HCT116 (cell line): Measurements from ENCODE around the gene ACTR3. TPM values are rescaled to one million over a fixed set of nuclear protein-coding genes. Genes with fewer than 3 reads are reported as not detected.

Experiments
- ATAC-seq: fragments of 200-7000 bp; cut with Tn5 transposase; 2 replicates; pipeline ENCODE4 v1.9.1; 2020; ENCODE audit warnings: mild to moderate bottlenecking, moderate library complexity
- BruUV-seq: library from RNA; stranded (reverse); fragments of 400-500 nt; replicated peaks from 2 replicates; lab custom pipeline; 2021; lab: Mats Ljungman, UMichigan
- CTCF ChIA-PET: fragments of 300-600 bp; sonication (Branson Sonifier 250); formaldehyde crosslinking; loops from one replicate; lab custom pipeline; 2021; ENCODE audit warnings: antibody characterized with exemption; lab: Charles Lee
- POLR2A ChIA-PET: fragments of 300-600, 350-600 bp; sonication (Branson Sonifier 250); formaldehyde crosslinking; loops from one replicate; lab custom pipeline; 2021; ENCODE audit warnings: antibody characterized with exemption; lab: Charles Lee
- RAD21 ChIA-PET, 2 experiments: fragments of 300-600 bp; sonication (Branson Sonifier 250); formaldehyde crosslinking; loops; one replicate each; lab custom pipeline; 2023; ENCODE audit warnings: low total read pairs in 2 of 2; ENCODE audit not compliant: uncharacterized antibody in 2 of 2, unreplicated experiment in 2 of 2, low non-redundant PET in 1 of 2; lab: Charles Lee
- DNase-seq: peaks from one replicate; pipeline ENCODE4 v3.0.0-alpha.2; 2010; ENCODE audit warnings: low read depth, low spot score
- H2AFZ ChIP-seq: fragments of 200-600 bp; shearing (Covaris generic), sonication (generic); 2 replicates; pipeline ENCODE4 v1.6.1; 2017; ENCODE audit warnings: low read depth, mixed run types, mixed read lengths, antibody characterized with exemption, low read length; ENCODE audit not compliant: poor library complexity, severe bottlenecking
- H3K27ac ChIP-seq: 2 replicates; pipeline ENCODE4 v1.5.1; 2012; ENCODE audit warnings: low read depth, low read length
- H3K27me3 ChIP-seq: fragments of 200-600 bp; sonication (generic); 2 replicates; pipeline ENCODE4 v1.6.1; 2016; ENCODE audit warnings: mixed run types, low read length, mixed read lengths; ENCODE audit not compliant: insufficient read depth
- H3K36me3 ChIP-seq, 2 experiments: fragments of 200-500 bp in 1 of 2; fragments of 200-600 bp in 1 of 2; sonication (Bioruptor generic) in 1 of 2; sonication (generic) in 1 of 2; 2 replicates each; pipeline versions ENCODE4 v1.5.1 to v1.6.1; 2014 to 2016; ENCODE audit warnings: low read length in 2 of 2, inconsistent platforms in 1 of 2, mixed read lengths in 1 of 2, mixed run types in 1 of 2; ENCODE audit not compliant: insufficient read depth in 2 of 2, control insufficient read depth in 1 of 2
- H3K4me1 ChIP-seq, 2 experiments: fragments of 200-600 bp in 1 of 2; sonication (generic) in 1 of 2; 2 replicates each; pipeline versions ENCODE4 v1.5.1 to v1.6.1; 2012 to 2017; ENCODE audit warnings: low read length in 2 of 2, inconsistent platforms in 1 of 2, mild to moderate bottlenecking in 1 of 2, mixed read lengths in 1 of 2, mixed run types in 1 of 2, moderate library complexity in 1 of 2; ENCODE audit not compliant: insufficient read depth in 2 of 2, control insufficient read depth in 1 of 2
- H3K4me2 ChIP-seq: fragments of 200-600 bp; sonication (generic); 2 replicates; pipeline ENCODE4 v1.6.1; 2017; ENCODE audit warnings: mixed run types, low read length, mixed read lengths
- H3K4me3 ChIP-seq, 2 experiments: fragments of 200-600 bp in 1 of 2; sonication (generic) in 1 of 2; replicated peaks in 1 of 2; 2 replicates each; pipeline ENCODE4 v1.5.1; 2011 to 2016; ENCODE audit warnings: low read length in 2 of 2, control low read depth in 1 of 2, low read depth in 1 of 2, mild to moderate bottlenecking in 1 of 2, mixed read lengths in 1 of 2, mixed run types in 1 of 2
- H3K79me2 ChIP-seq: fragments of 200-600 bp; sonication (generic); 2 replicates; pipeline ENCODE4 v1.6.1; 2017; ENCODE audit warnings: mild to moderate bottlenecking, mixed run types, low read length, moderate library complexity, mixed read lengths; ENCODE audit not compliant: insufficient read depth
- H3K9ac ChIP-seq: fragments of 200-600 bp; sonication (generic); 2 replicates; pipeline ENCODE4 v1.6.1; 2016; ENCODE audit warnings: low read length, mixed read lengths
- H3K9me2 ChIP-seq: fragments of 200-600 bp; sonication (generic), shearing (Covaris generic); 2 replicates; pipeline ENCODE4 v1.6.1; 2017; ENCODE audit warnings: mixed run types, mild to moderate bottlenecking, moderate library complexity; ENCODE audit not compliant: insufficient read depth
- H3K9me3 ChIP-seq, 2 experiments: fragments of 200-500 bp in 1 of 2; fragments of 200-600 bp in 1 of 2; sonication (Bioruptor generic) in 1 of 2; sonication (generic) in 1 of 2; 2 replicates each; pipeline ENCODE4 v1.6.1; 2014 to 2017; ENCODE audit warnings: low read length in 2 of 2, mixed read lengths in 2 of 2, inconsistent platforms in 1 of 2, low read depth in 1 of 2, mild to moderate bottlenecking in 1 of 2, mixed run types in 1 of 2, moderate library complexity in 1 of 2; ENCODE audit not compliant: control insufficient read depth in 1 of 2, insufficient read depth in 1 of 2
- H4K20me1 ChIP-seq: fragments of 200-600 bp; sonication (generic), shearing (Covaris generic); 2 replicates; pipeline ENCODE4 v1.6.1; 2017; ENCODE audit warnings: mixed run types, mild to moderate bottlenecking, moderate library complexity; ENCODE audit not compliant: insufficient read depth
- CBX3 ChIP-seq: IDR thresholded peaks from 2 replicates; pipeline ENCODE4 v1.6.1; 2012; ENCODE audit warnings: low read depth
- EZH2phosphoT487 ChIP-seq: fragments of 200-600 bp; IDR thresholded peaks from 2 replicates; pipeline ENCODE4 v1.6.1; 2018; ENCODE audit warnings: antibody characterized with exemption, borderline replicate concordance
- POLR2A ChIP-seq: IDR thresholded peaks from 2 replicates; pipeline ENCODE4 v1.7.0; 2011; ENCODE audit warnings: borderline replicate concordance; ENCODE audit not compliant: insufficient read depth, insufficient read length; ENCODE audit errors: extremely low read depth
- POLR2AphosphoS5 ChIP-seq: IDR thresholded peaks from 2 replicates; pipeline ENCODE4 v1.6.1; 2011; ENCODE audit warnings: mild to moderate bottlenecking, low read depth, low read length, moderate library complexity
- RAD21 ChIP-seq: IDR thresholded peaks from 2 replicates; pipeline ENCODE4 v1.6.1; 2012; ENCODE audit warnings: low read depth, mild to moderate bottlenecking
- SP1 ChIP-seq: IDR thresholded peaks from 2 replicates; pipeline ENCODE4 v1.6.1; 2012; ENCODE audit warnings: low read depth
- SRF ChIP-seq: IDR thresholded peaks from 2 replicates; pipeline ENCODE4 v1.6.1; 2012; ENCODE audit warnings: low read depth
- TCF7L2 ChIP-seq: IDR thresholded peaks from 2 replicates; pipeline ENCODE4 v1.7.0; 2011; ENCODE audit warnings: borderline replicate concordance, inconsistent platforms; ENCODE audit not compliant: insufficient read depth, insufficient read length; ENCODE audit errors: extremely low read depth
- ZNF274 ChIP-seq: fragments of 200-500 bp; sonication (Bioruptor generic); IDR thresholded peaks from 2 replicates; pipeline ENCODE4 v1.6.1; 2014; ENCODE audit warnings: mild to moderate bottlenecking, low read depth, low read length, inconsistent platforms
- intact Hi-C: fragments of 100-400 bp; cut with micrococcal nuclease; formaldehyde crosslinking; loops from 2 replicates; pipeline ENCODE4 v1.10.0; 2022
- total RNA-seq: library from RNA; stranded (reverse); gene quantifications from one replicate; pipeline ENCODE4 v1.2.1, GENCODE V29; 2021; ENCODE audit not compliant: unreplicated experiment
- TF ChIP-seq, protein P1 (sequence below): IDR thresholded peaks from 2 replicates; pipeline ENCODE4 v1.6.1; 2012; ENCODE audit warnings: low read depth
- TF ChIP-seq, protein P2 (sequence below): IDR thresholded peaks from 2 replicates; pipeline ENCODE4 v1.6.1; 2012
- TF ChIP-seq, protein P3 (sequence below): IDR thresholded peaks from 2 replicates; pipeline ENCODE4 v1.6.1; 2012

The ACTR3 gene
- total RNA-seq, 1 experiment from 2014 or later, result 232 TPM

DNA sequence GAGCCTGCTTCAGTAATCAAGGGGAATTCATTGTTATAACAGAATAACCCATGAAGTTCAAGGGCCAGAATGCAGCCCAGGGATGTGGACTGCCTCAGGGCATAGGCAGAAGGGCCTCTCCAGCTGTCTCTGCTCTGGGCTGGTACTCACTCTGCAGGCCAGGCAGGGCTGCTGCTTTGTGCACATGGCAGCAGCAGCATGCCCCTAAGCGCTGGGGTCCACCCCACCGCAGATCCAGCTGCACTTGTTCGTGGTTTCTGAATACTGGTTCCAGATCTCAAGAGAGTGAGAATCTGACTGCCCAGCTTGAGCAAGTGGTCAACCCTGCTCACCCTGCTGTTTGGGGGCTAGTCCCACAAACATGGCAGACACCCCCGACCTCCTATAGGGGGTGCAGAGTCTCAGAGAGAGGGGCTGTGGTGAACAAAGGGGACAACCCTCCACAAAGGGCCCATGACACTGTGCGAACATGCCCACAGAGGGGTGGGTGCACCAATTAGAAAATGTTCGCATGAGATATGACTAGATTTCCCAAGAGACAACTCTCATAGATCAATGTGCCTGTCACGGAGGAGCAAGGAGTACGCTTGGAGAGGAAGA, 87.3 kb downstream of the ACTR3 start (continued):
- TF ChIP-seq, protein P1, sequence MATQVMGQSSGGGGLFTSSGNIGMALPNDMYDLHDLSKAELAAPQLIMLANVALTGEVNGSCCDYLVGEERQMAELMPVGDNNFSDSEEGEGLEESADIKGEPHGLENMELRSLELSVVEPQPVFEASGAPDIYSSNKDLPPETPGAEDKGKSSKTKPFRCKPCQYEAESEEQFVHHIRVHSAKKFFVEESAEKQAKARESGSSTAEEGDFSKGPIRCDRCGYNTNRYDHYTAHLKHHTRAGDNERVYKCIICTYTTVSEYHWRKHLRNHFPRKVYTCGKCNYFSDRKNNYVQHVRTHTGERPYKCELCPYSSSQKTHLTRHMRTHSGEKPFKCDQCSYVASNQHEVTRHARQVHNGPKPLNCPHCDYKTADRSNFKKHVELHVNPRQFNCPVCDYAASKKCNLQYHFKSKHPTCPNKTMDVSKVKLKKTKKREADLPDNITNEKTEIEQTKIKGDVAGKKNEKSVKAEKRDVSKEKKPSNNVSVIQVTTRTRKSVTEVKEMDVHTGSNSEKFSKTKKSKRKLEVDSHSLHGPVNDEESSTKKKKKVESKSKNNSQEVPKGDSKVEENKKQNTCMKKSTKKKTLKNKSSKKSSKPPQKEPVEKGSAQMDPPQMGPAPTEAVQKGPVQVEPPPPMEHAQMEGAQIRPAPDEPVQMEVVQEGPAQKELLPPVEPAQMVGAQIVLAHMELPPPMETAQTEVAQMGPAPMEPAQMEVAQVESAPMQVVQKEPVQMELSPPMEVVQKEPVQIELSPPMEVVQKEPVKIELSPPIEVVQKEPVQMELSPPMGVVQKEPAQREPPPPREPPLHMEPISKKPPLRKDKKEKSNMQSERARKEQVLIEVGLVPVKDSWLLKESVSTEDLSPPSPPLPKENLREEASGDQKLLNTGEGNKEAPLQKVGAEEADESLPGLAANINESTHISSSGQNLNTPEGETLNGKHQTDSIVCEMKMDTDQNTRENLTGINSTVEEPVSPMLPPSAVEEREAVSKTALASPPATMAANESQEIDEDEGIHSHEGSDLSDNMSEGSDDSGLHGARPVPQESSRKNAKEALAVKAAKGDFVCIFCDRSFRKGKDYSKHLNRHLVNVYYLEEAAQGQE, result no peak
- TF ChIP-seq, protein P2, sequence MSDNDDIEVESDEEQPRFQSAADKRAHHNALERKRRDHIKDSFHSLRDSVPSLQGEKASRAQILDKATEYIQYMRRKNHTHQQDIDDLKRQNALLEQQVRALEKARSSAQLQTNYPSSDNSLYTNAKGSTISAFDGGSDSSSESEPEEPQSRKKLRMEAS, result no peak
- TF ChIP-seq POLR2AphosphoS5, result no peak
- no peak for TF ChIP-seq SRF
- TF ChIP-seq EZH2phosphoT487, result no peak
- TF ChIP-seq, protein P3, sequence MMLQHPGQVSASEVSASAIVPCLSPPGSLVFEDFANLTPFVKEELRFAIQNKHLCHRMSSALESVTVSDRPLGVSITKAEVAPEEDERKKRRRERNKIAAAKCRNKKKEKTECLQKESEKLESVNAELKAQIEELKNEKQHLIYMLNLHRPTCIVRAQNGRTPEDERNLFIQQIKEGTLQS, result no peak
- TF ChIP-seq, all 23 proteins: peak for 0

GRCh38 chr2:113977660-113978523, 88.0 kb downstream of the ACTR3 start:
- H4K20me1 ChIP-seq, result no peaks in the 10 kb centered on the region
- H3K4me2 ChIP-seq, result peak overlapping the region; percentile 23; the same call in 1 of the 2 replicates
- no peaks in the 10 kb centered on the region for H3K36me3 ChIP-seq
- ATAC-seq, result peak; percentile 84
- peak; percentile 76 for DNase-seq
- H3K27ac ChIP-seq, result peak overlapping the region; percentile 36
- H3K9me3 ChIP-seq, result peaks cover 4 to 13% of the 10 kb centered on the region in 2 experiments; a peak in 2 of 4 replicates
- H3K4me1 ChIP-seq, result peaks cover 0 to 24% of the 10 kb centered on the region in 2 experiments; a peak in 1 of 4 replicates
- POLR2A ChIA-PET, result no interaction called here
- RAD21 ChIA-PET, result interaction anchor here (0.6 kb wide), 2 partner anchors 67 to 209 kb away, joined by 3 to 6 read pairs; no protein-coding TSS in a partner anchor
- H3K27me3 ChIP-seq, result no peaks in the 10 kb centered on the region
- H3K9ac ChIP-seq, result no peak overlapping the region
- intact Hi-C loops, result no loop called here
- CTCF ChIA-PET, result interaction anchor here (1.3 to 2.8 kb wide), 2 partner anchors 11 to 13 kb away, joined by 3 to 9 read pairs; no protein-coding TSS in a partner anchor
- H3K79me2 ChIP-seq, result no peaks in the 10 kb centered on the region
- no TSS peak for BruUV-seq
- H3K4me3 ChIP-seq, result peak overlapping the region in 1 of 2 experiments; percentile 6; a peak in 1 of 4 replicates
- H2AFZ ChIP-seq, result no peak overlapping the region
- no peaks in the 10 kb centered on the region for H3K9me2 ChIP-seq
- TF ChIP-seq EZH2phosphoT487 (no peak), TCF7L2 (peak; percentile 52), SRF (no peak; the same call in 1 of the 2 replicates), CBX3 (0 out of 2 replicates have a peak, but pooled peaks have one; percentile 16), ZNF274 (no peak), POLR2A (no peak), SP1 (0 out of 2 replicates have a peak, but pooled peaks have one; percentile 42), RAD21 (peak; percentile 59)
- TF ChIP-seq, protein P1, result no peak
- TF ChIP-seq, protein P2, result peak; percentile 27; the same call in 1 of the 2 replicates
